ENCODE measurements around the gene ETV3L.

ETV3L gene

GRCh38 chr1:157138220-157139051 lies 38.8 kb upstream of the ETV3L start, which contains the start of gene ETV3:
TSS of gene ETV3 (minus strand) at chr1:157138395. CDS start at chr1:157136352, 2,043 bp downstream.
- Histone ChIP-seq H3K9me3 (ENCODE audit: control insufficient read depth, insufficient read depth, low read length) (no peaks in the 10 kb centered on the region), H3K27me3 (ENCODE audit: control insufficient read depth, insufficient read depth, low read length) (no peaks in the 10 kb centered on the region), H3K4me3 (ENCODE audit: low read depth, low read length) (peak within 1 kb of the TSS; percentile 80), H3K4me1 (ENCODE audit: control insufficient read depth, insufficient read depth, low read length) (peaks cover 19% of the 10 kb centered on the region), H3K9ac (ENCODE audit: low read depth, low read length) (peak within 1 kb of the TSS; percentile 86), H3K36me3 (ENCODE audit: control insufficient read depth, insufficient read depth, low read length) (peaks cover 13% of the 10 kb centered on the region)

- H3K9ac ChIP-seq (ENCODE audit: low read depth, low read length) = peak overlapping the region; percentile 77
- no peaks in the 10 kb centered on the region for H3K27me3 ChIP-seq (ENCODE audit: control insufficient read depth, insufficient read depth, low read length)
- peaks cover 13% of the 10 kb centered on the region for H3K36me3 ChIP-seq (ENCODE audit: control insufficient read depth, insufficient read depth, low read length)
- peak overlapping the region; percentile 80 for H3K4me3 ChIP-seq (ENCODE audit: low read depth, low read length)
- peaks cover 19% of the 10 kb centered on the region for H3K4me1 ChIP-seq (ENCODE audit: control insufficient read depth, insufficient read depth, low read length)
- no peaks in the 10 kb centered on the region for H3K9me3 ChIP-seq (ENCODE audit: control insufficient read depth, insufficient read depth, low read length)
Measured at GRCh38 chr1:157137408-157138219, 38.0 kb upstream of the ETV3L start.

GRCh38 chr1:157137046-157137407 lies 37.4 kb upstream of the ETV3L start:
- Histone ChIP-seq H3K4me3 (ENCODE audit: low read depth, low read length) (peak overlapping the region; percentile 80), H3K27me3 (ENCODE audit: control insufficient read depth, insufficient read depth, low read length) (no peaks in the 10 kb centered on the region), H3K36me3 (ENCODE audit: control insufficient read depth, insufficient read depth, low read length) (peaks cover 13% of the 10 kb centered on the region), H3K4me1 (ENCODE audit: control insufficient read depth, insufficient read depth, low read length) (peaks cover 19% of the 10 kb centered on the region), H3K9ac (ENCODE audit: low read depth, low read length) (no peak overlapping the region), H3K9me3 (ENCODE audit: control insufficient read depth, insufficient read depth, low read length) (no peaks in the 10 kb centered on the region)

GRCh38 chr1:157136133-157136532 lies 36.5 kb upstream of the ETV3L start:
- H3K27me3 ChIP-seq (ENCODE audit: control insufficient read depth, insufficient read depth, low read length) = no peaks in the 10 kb centered on the region
- peak overlapping the region; percentile 80 for H3K4me3 ChIP-seq (ENCODE audit: low read depth, low read length)
- H3K9me3 ChIP-seq (ENCODE audit: control insufficient read depth, insufficient read depth, low read length) = no peaks in the 10 kb centered on the region
- peaks cover 13% of the 10 kb centered on the region for H3K36me3 ChIP-seq (ENCODE audit: control insufficient read depth, insufficient read depth, low read length)
- peaks cover 19% of the 10 kb centered on the region for H3K4me1 ChIP-seq (ENCODE audit: control insufficient read depth, insufficient read depth, low read length)
- H3K9ac ChIP-seq (ENCODE audit: low read depth, low read length) = no peak overlapping the region

GRCh38 chr1:157135646-157136045 lies 36.0 kb upstream of the ETV3L start:
- H3K9ac ChIP-seq (ENCODE audit: low read depth, low read length) = no peak overlapping the region
- no peaks in the 10 kb centered on the region for H3K27me3 ChIP-seq (ENCODE audit: control insufficient read depth, insufficient read depth, low read length)
- H3K36me3 ChIP-seq (ENCODE audit: control insufficient read depth, insufficient read depth, low read length) = peaks cover 13% of the 10 kb centered on the region
- H3K4me3 ChIP-seq (ENCODE audit: low read depth, low read length) = no peak overlapping the region
- H3K9me3 ChIP-seq (ENCODE audit: control insufficient read depth, insufficient read depth, low read length) = no peaks in the 10 kb centered on the region
- peaks cover 17% of the 10 kb centered on the region for H3K4me1 ChIP-seq (ENCODE audit: control insufficient read depth, insufficient read depth, low read length)

GRCh38 chr1:157135070-157135469 lies 35.5 kb upstream of the ETV3L start:
- no peak overlapping the region for H3K4me3 ChIP-seq (ENCODE audit: low read depth, low read length)
- H3K9me3 ChIP-seq (ENCODE audit: control insufficient read depth, insufficient read depth, low read length) = no peaks in the 10 kb centered on the region
- peaks cover 12% of the 10 kb centered on the region for H3K4me1 ChIP-seq (ENCODE audit: control insufficient read depth, insufficient read depth, low read length)
- peaks cover 13% of the 10 kb centered on the region for H3K36me3 ChIP-seq (ENCODE audit: control insufficient read depth, insufficient read depth, low read length)
- no peaks in the 10 kb centered on the region for H3K27me3 ChIP-seq (ENCODE audit: control insufficient read depth, insufficient read depth, low read length)
- no peak overlapping the region for H3K9ac ChIP-seq (ENCODE audit: low read depth, low read length)

GRCh38 chr1:157134442-157134841 lies 34.8 kb upstream of the ETV3L start:
- no peaks in the 10 kb centered on the region for H3K27me3 ChIP-seq (ENCODE audit: control insufficient read depth, insufficient read depth, low read length)
- H3K9me3 ChIP-seq (ENCODE audit: control insufficient read depth, insufficient read depth, low read length) = no peaks in the 10 kb centered on the region
- H3K9ac ChIP-seq (ENCODE audit: low read depth, low read length) = no peak overlapping the region
- H3K4me1 ChIP-seq (ENCODE audit: control insufficient read depth, insufficient read depth, low read length) = peaks cover 6% of the 10 kb centered on the region
- H3K4me3 ChIP-seq (ENCODE audit: low read depth, low read length) = no peak overlapping the region
- H3K36me3 ChIP-seq (ENCODE audit: control insufficient read depth, insufficient read depth, low read length) = peaks cover 13% of the 10 kb centered on the region

GRCh38 chr1:157133426-157133825 lies 33.8 kb upstream of the ETV3L start:
- Histone ChIP-seq H3K4me3 (ENCODE audit: low read depth, low read length) (no peak overlapping the region), H3K9ac (ENCODE audit: low read depth, low read length) (no peak overlapping the region), H3K4me1 (ENCODE audit: control insufficient read depth, insufficient read depth, low read length) (peaks cover 2% of the 10 kb centered on the region), H3K27me3 (ENCODE audit: control insufficient read depth, insufficient read depth, low read length) (no peaks in the 10 kb centered on the region), H3K9me3 (ENCODE audit: control insufficient read depth, insufficient read depth, low read length) (no peaks in the 10 kb centered on the region), H3K36me3 (ENCODE audit: control insufficient read depth, insufficient read depth, low read length) (peaks cover 13% of the 10 kb centered on the region)

- Histone ChIP-seq H3K9me3 (ENCODE audit: control insufficient read depth, insufficient read depth, low read length) (no peaks in the 10 kb centered on the region), H3K9ac (ENCODE audit: low read depth, low read length) (no peak overlapping the region), H3K27me3 (ENCODE audit: control insufficient read depth, insufficient read depth, low read length) (no peaks in the 10 kb centered on the region), H3K36me3 (ENCODE audit: control insufficient read depth, insufficient read depth, low read length) (peaks cover 13% of the 10 kb centered on the region), H3K4me1 (ENCODE audit: control insufficient read depth, insufficient read depth, low read length) (peaks cover 2% of the 10 kb centered on the region), H3K4me3 (ENCODE audit: low read depth, low read length) (no peak overlapping the region)
Measured at GRCh38 chr1:157132616-157133167, 33.1 kb upstream of the ETV3L start.

GRCh38 chr1:157132111-157132510 lies 32.5 kb upstream of the ETV3L start:
- no peaks in the 10 kb centered on the region for H3K9me3 ChIP-seq (ENCODE audit: control insufficient read depth, insufficient read depth, low read length)
- H3K27me3 ChIP-seq (ENCODE audit: control insufficient read depth, insufficient read depth, low read length) = no peaks in the 10 kb centered on the region
- no peak overlapping the region for H3K9ac ChIP-seq (ENCODE audit: low read depth, low read length)
- H3K36me3 ChIP-seq (ENCODE audit: control insufficient read depth, insufficient read depth, low read length) = peaks cover 13% of the 10 kb centered on the region
- H3K4me1 ChIP-seq (ENCODE audit: control insufficient read depth, insufficient read depth, low read length) = peaks cover 2% of the 10 kb centered on the region
- H3K4me3 ChIP-seq (ENCODE audit: low read depth, low read length) = no peak overlapping the region

- peaks cover 13% of the 10 kb centered on the region for H3K36me3 ChIP-seq (ENCODE audit: control insufficient read depth, insufficient read depth, low read length)
- H3K4me1 ChIP-seq (ENCODE audit: control insufficient read depth, insufficient read depth, low read length) = peaks cover under 1% of the 10 kb centered on the region
- H3K9ac ChIP-seq (ENCODE audit: low read depth, low read length) = no peak overlapping the region
- no peak overlapping the region for H3K4me3 ChIP-seq (ENCODE audit: low read depth, low read length)
- no peaks in the 10 kb centered on the region for H3K9me3 ChIP-seq (ENCODE audit: control insufficient read depth, insufficient read depth, low read length)
- no peaks in the 10 kb centered on the region for H3K27me3 ChIP-seq (ENCODE audit: control insufficient read depth, insufficient read depth, low read length)
Measured at GRCh38 chr1:157131281-157131680, 31.7 kb upstream of the ETV3L start.

Data from iPS-15b (cell line).